Vagina (tissue), 2 donors: ENCODE measurements around the gene RELL1.

ENCODE experiments used
- CTCF ChIP-seq, 3 experiments: fragments of 450-650 bp in 2 of 3; fragments of 200-600 bp in 1 of 3; sonication (generic) in 1 of 3; IDR thresholded peaks; one replicate each; pipeline ENCODE4 v1.5.1; 2017 to 2019; ENCODE audit warnings: antibody characterized with exemption in 3 of 3, mild to moderate bottlenecking in 2 of 3, moderate library complexity in 2 of 3
- POLR2A ChIP-seq, 2 donors: fragments of 450-650 bp; IDR thresholded peaks; one replicate each; pipeline ENCODE4 v1.6.1; 2017; ENCODE audit warnings: antibody characterized with exemption in 2 of 2, mild to moderate bottlenecking in 2 of 2, moderate library complexity in 2 of 2

GRCh38 chr4:37607018-37607417, 79.2 kb downstream of the RELL1 start:
- no peak for TF ChIP-seq CTCF (IDR thresholded peaks at IDR 0.05)
- TF ChIP-seq POLR2A (IDR thresholded peaks at IDR 0.05), result no peak
